ENCODE measurements around the gene ITPR3. TPM values are rescaled to one million over a fixed set of nuclear protein-coding genes. Genes with fewer than 3 reads are reported as not detected.
A peak's percentile ranks its signal among the peaks of the same experiment; 100 is the strongest.

Gene ITPR3
- total RNA-seq, 1 donor from 2014 or later = 0.34 TPM

- H3K27me3 Mint-ChIP-seq (ENCODE audit: unreplicated experiment) = peaks cover 7% of the 10 kb centered on the region
- H3K27ac Mint-ChIP-seq (ENCODE audit: unreplicated experiment) = peak overlapping the region; percentile 98
- H3K4me1 Mint-ChIP-seq (ENCODE audit: low read depth, unreplicated experiment) = peaks cover 28% of the 10 kb centered on the region
- TF ChIP-seq CTCF (IDR thresholded peaks at IDR 0.05; ENCODE audit: partially characterized antibody, unreplicated experiment) = no peak
- DNase-seq = no peak
- peaks cover 15% of the 10 kb centered on the region for H3K9me3 Mint-ChIP-seq (ENCODE audit: unreplicated experiment)
- peaks cover 5% of the 10 kb centered on the region for H3K36me3 Mint-ChIP-seq (ENCODE audit: unreplicated experiment)
- H3K4me3 Mint-ChIP-seq (ENCODE audit: unreplicated experiment) = peak overlapping the region; percentile 94
These were observed 89.4 kb downstream of the ITPR3 start for GRCh38 chr6:33710296-33711121.

GRCh38 chr6:33711140-33712129 is 90.3 kb downstream of the ITPR3 start, which contains the start of gene UQCC2:
Gene UQCC2 (minus strand): TSS chr6:33711700. CDS start chr6:33711686, 14 bp downstream.
- Mint-ChIP-seq H3K9me3 (ENCODE audit: unreplicated experiment) (peaks cover 15% of the 10 kb centered on the region), H3K4me1 (ENCODE audit: low read depth, unreplicated experiment) (peaks cover 28% of the 10 kb centered on the region), H3K36me3 (ENCODE audit: unreplicated experiment) (peaks cover 5% of the 10 kb centered on the region), H3K4me3 (ENCODE audit: unreplicated experiment) (peak within 1 kb of the TSS; percentile 94), H3K27me3 (ENCODE audit: unreplicated experiment) (peaks cover 8% of the 10 kb centered on the region), H3K27ac (ENCODE audit: unreplicated experiment) (peak within 1 kb of the TSS; percentile 98)
- peak; percentile 99 for DNase-seq
- TF ChIP-seq CTCF (IDR thresholded peaks at IDR 0.05; ENCODE audit: partially characterized antibody, unreplicated experiment) = peak; percentile 25

GRCh38 chr6:33712914-33713313 is 91.8 kb downstream of the ITPR3 start:
- H3K27me3 Mint-ChIP-seq (ENCODE audit: unreplicated experiment) = peaks cover 10% of the 10 kb centered on the region
- no peak for TF ChIP-seq CTCF (IDR thresholded peaks at IDR 0.05; ENCODE audit: partially characterized antibody, unreplicated experiment)
- no peak overlapping the region for H3K4me3 Mint-ChIP-seq (ENCODE audit: unreplicated experiment)
- no peak for DNase-seq
- H3K4me1 Mint-ChIP-seq (ENCODE audit: low read depth, unreplicated experiment) = peaks cover 27% of the 10 kb centered on the region
- H3K36me3 Mint-ChIP-seq (ENCODE audit: unreplicated experiment) = peaks cover 2% of the 10 kb centered on the region
- H3K27ac Mint-ChIP-seq (ENCODE audit: unreplicated experiment) = no peak overlapping the region
- H3K9me3 Mint-ChIP-seq (ENCODE audit: unreplicated experiment) = peaks cover 15% of the 10 kb centered on the region

GRCh38 chr6:33713786-33714185 is 92.7 kb downstream of the ITPR3 start:
- peaks cover 25% of the 10 kb centered on the region for H3K4me1 Mint-ChIP-seq (ENCODE audit: low read depth, unreplicated experiment)
- H3K4me3 Mint-ChIP-seq (ENCODE audit: unreplicated experiment) = no peak overlapping the region
- H3K27ac Mint-ChIP-seq (ENCODE audit: unreplicated experiment) = no peak overlapping the region
- peaks cover 10% of the 10 kb centered on the region for H3K27me3 Mint-ChIP-seq (ENCODE audit: unreplicated experiment)
- no peaks in the 10 kb centered on the region for H3K36me3 Mint-ChIP-seq (ENCODE audit: unreplicated experiment)
- peaks cover 15% of the 10 kb centered on the region for H3K9me3 Mint-ChIP-seq (ENCODE audit: unreplicated experiment)
- TF ChIP-seq CTCF (IDR thresholded peaks at IDR 0.05; ENCODE audit: partially characterized antibody, unreplicated experiment) = no peak
- no peak for DNase-seq

All from glutamatergic neuron (in vitro differentiated cells).